Left lung (tissue), 10 donors: ENCODE results near the gene ANO2. TPM values are rescaled to one million over a fixed set of nuclear protein-coding genes. Genes with fewer than 3 reads are reported as not detected.

Source experiments
- ATAC-seq: fragments of 200-7000 bp; cut with Tn5 transposase; one replicate; pipeline ENCODE4 v1.9.1; 2020; ENCODE audit warnings: moderate library complexity
- DNase-seq, 4 donors: peaks; one replicate each; pipeline ENCODE4 v3.0.0-alpha.2; 2013 to 2020
- H3K27ac ChIP-seq, 2 donors: fragments of 200-600 bp; sonication (generic) in 1 of 2; one replicate each; pipeline versions ENCODE4 v1.5.0 to v1.8.0; 2020 to 2021
- H3K27me3 ChIP-seq, 2 donors: fragments of 200-600 bp; sonication (generic) in 1 of 2; one replicate each; pipeline versions ENCODE4 v1.5.0 to v1.8.0; 2020 to 2021
- H3K36me3 ChIP-seq, 2 donors: fragments of 200-600 bp; sonication (generic) in 1 of 2; one replicate each; pipeline versions ENCODE4 v1.5.0 to v1.8.0; 2020 to 2021
- H3K4me1 ChIP-seq, 2 donors: fragments of 200-600 bp; one replicate each; pipeline ENCODE4 v1.8.0; 2021
- H3K4me3 ChIP-seq, 2 donors: fragments of 200-600 bp; sonication (generic) in 1 of 2; one replicate each; pipeline versions ENCODE4 v1.5.0 to v1.8.0; 2020 to 2021; ENCODE audit warnings: mild to moderate bottlenecking in 1 of 2
- H3K9me3 ChIP-seq, 2 donors: fragments of 200-600 bp; sonication (generic) in 1 of 2; one replicate each; pipeline versions ENCODE4 v1.5.0 to v1.8.0; 2020 to 2021
- intact Hi-C, 2 donors: fragments of 100-400 bp; cut with DNase I; formaldehyde crosslinking; loops; one replicate each; pipeline versions ENCODE4 v1.11.2 to v1.14.2; 2022
- polyA plus RNA-seq, 6 donors: library from polyadenylated mRNA; unstranded; fragments of 120-200 nt; gene quantifications; one replicate each; pipeline ENCODE4 v1.2.1, GENCODE V29; 2013; ENCODE audit not compliant: insufficient read length in 6 of 6
- total RNA-seq, 2 donors: library from RNA; stranded (reverse); fragmentation: NEBNext Ultra II Directional; extraction: Animal tissue kit (Norgen Biotek cat#: 25700); gene quantifications; one replicate each; pipeline ENCODE4 v1.2.1, GENCODE V29; 2021
- TF ChIP-seq, protein P1 (sequence below), 2 donors: fragments of 200-600 bp; sonication (generic) in 1 of 2; IDR thresholded peaks; one replicate each; pipeline versions ENCODE4 v1.5.0 to v1.8.0; 2021; ENCODE audit warnings: antibody characterized with exemption in 2 of 2
- donor health status: DM: no; HTN: yes; CAD: no.
- donor health status: DM: no; HTN: no; CAD: no.

ANO2 gene
- total and polyA plus RNA-seq, 8 donors: 3.4 to 10.5 (median 6.1) TPM

DNA sequence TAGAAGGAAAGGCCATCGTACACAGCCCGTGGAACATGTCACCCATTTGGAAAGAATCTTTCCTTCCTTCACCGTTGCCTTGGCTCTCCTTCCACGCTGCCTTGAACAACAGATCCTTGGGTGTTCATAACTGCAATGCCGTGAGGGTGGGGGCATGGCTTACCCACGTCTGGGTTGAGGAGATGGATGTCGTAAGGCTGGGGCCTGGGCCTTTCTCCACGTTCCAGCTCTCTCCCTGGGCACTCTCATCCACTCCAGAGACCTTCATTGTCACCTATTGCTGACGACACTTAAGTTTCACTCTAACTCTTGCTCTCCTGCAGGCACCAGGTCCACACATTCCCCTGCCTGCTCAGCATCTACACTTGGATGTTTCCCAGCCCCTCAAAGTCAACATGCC is 19.4 kb downstream of the ANO2 start:
- H3K27ac ChIP-seq: no peak overlapping the region
- ATAC-seq: no peak
- no peak for DNase-seq
- TF ChIP-seq, protein P1, sequence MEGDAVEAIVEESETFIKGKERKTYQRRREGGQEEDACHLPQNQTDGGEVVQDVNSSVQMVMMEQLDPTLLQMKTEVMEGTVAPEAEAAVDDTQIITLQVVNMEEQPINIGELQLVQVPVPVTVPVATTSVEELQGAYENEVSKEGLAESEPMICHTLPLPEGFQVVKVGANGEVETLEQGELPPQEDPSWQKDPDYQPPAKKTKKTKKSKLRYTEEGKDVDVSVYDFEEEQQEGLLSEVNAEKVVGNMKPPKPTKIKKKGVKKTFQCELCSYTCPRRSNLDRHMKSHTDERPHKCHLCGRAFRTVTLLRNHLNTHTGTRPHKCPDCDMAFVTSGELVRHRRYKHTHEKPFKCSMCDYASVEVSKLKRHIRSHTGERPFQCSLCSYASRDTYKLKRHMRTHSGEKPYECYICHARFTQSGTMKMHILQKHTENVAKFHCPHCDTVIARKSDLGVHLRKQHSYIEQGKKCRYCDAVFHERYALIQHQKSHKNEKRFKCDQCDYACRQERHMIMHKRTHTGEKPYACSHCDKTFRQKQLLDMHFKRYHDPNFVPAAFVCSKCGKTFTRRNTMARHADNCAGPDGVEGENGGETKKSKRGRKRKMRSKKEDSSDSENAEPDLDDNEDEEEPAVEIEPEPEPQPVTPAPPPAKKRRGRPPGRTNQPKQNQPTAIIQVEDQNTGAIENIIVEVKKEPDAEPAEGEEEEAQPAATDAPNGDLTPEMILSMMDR (IDR thresholded peaks at IDR 0.05): no peak
- H3K9me3 ChIP-seq: no peaks in the 10 kb centered on the region
- H3K36me3 ChIP-seq: no peaks in the 10 kb centered on the region
- intact Hi-C loops: no loop called here
- no peaks in the 10 kb centered on the region for H3K4me1 ChIP-seq
- H3K4me3 ChIP-seq: no peak overlapping the region
- H3K27me3 ChIP-seq: peaks cover 0 to 13% of the 10 kb centered on the region in 2 donors

DNA sequence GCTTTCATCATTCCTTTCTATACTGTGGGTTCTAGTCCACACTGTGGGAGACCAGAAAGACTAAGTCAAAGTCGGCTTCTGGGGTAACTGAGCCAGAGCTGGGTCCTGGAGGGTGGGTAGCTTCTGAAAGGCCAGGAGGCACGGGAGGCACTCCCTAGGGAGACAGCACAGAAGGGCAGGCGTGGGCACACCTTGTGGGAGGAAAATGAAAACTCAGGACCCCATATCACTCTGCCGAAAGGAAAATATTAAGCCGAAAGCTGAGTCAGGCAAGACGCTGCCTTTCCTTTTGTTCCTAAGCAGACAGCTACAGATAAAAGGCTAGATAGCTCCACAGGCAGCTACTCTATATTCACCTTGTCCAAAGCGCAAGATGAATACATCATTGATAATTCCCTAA is 20.7 kb downstream of the ANO2 start:
- ATAC-seq (no peak), DNase-seq (no peak)
- intact Hi-C loops: no loop called here
- TF ChIP-seq, protein P1 (IDR thresholded peaks at IDR 0.05): no peak
- no peak overlapping the region for H3K27ac ChIP-seq
- H3K4me1 ChIP-seq: no peaks in the 10 kb centered on the region
- peaks cover 0 to 13% of the 10 kb centered on the region in 2 donors for H3K27me3 ChIP-seq
- H3K4me3 ChIP-seq: no peak overlapping the region
- H3K9me3 ChIP-seq: no peaks in the 10 kb centered on the region
- H3K36me3 ChIP-seq: no peaks in the 10 kb centered on the region

DNA sequence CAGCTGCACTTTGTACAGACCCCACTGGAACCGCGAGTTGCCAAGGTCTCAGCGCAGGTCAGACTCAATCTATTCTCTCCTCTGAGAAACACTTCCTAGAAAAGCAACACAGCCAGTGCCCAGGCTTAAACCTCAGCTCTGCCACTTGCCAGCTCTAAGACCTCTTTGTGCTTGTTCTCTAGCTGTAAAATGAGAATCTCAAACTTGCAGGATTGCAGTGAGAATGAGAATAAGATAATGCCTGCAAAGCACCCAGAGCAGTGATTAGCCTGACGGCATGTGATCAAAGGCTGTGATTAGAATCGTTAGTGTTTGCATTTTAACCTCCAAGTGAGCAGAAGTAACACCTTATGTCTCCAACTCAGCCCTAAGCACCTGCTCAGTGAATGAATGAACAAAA is 21.3 kb downstream of the ANO2 start:
- Histone ChIP-seq H3K9me3 (no peaks in the 10 kb centered on the region), H3K27ac (no peak overlapping the region), H3K4me3 (no peak overlapping the region), H3K4me1 (no peaks in the 10 kb centered on the region), H3K36me3 (no peaks in the 10 kb centered on the region), H3K27me3 (peaks cover 0 to 13% of the 10 kb centered on the region in 2 donors)
- intact Hi-C loops: no loop called here
- no peak for ATAC-seq
- TF ChIP-seq, protein P1 (IDR thresholded peaks at IDR 0.05): no peak
- DNase-seq: no peak

DNA sequence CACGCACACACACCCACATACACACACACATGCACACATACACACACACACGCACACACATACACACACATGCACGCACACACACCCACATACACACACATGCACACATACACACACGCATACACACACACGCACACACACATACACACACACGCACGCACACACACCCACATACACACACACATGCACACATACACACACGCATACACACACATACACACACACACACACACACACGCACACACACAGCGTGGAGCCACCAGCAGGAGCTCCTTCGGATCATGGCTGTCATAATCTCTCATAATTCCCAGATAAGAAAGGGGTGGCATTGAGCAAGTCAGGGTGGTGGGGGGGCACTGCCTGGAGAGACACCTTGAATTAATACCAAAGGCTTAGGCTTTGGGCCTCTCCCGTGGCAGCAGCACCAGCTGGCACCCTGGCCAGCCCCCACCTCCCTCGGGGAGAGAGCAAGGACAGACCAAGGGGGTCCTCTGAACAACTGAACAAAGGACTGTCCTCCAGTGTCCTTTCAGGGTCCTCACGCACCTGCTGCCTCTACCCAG is 21.9 kb downstream of the ANO2 start:
- H3K9me3 ChIP-seq: no peaks in the 10 kb centered on the region
- H3K27ac ChIP-seq: no peak overlapping the region

More for the DNA sequence above, 21.9 kb downstream of the ANO2 start:
- H3K27me3 ChIP-seq: peaks cover 0 to 13% of the 10 kb centered on the region in 2 donors
- no peaks in the 10 kb centered on the region for H3K4me1 ChIP-seq
- no peak for ATAC-seq
- intact Hi-C loops: no loop called here
- H3K4me3 ChIP-seq: no peak overlapping the region
- no peak for DNase-seq
- TF ChIP-seq, protein P1 (IDR thresholded peaks at IDR 0.05): no peak
- no peaks in the 10 kb centered on the region for H3K36me3 ChIP-seq
